GM10248 (cell line): ENCODE results near the gene RPRD1B.

ENCODE experiments used
- CTCF ChIA-PET: fragments of 300-600 bp; sonication (Branson Sonifier 250); formaldehyde crosslinking; extraction: SDS; loops from one replicate; lab custom pipeline; 2021; ENCODE audit warnings: antibody characterized with exemption; lab: Yijun Ruan, JAX
- POLR2A ChIA-PET: fragments of 350-650 bp; sonication (Branson Sonifier 250); formaldehyde crosslinking; extraction: SDS; loops from one replicate; lab custom pipeline; 2020; ENCODE audit warnings: antibody characterized with exemption; lab: Yijun Ruan, JAX
- DNase-seq: peaks from one replicate; pipeline ENCODE4 v3.0.0; 2012; ENCODE audit errors: extremely low spot score
- TF ChIP-seq, protein P1 (sequence below): IDR thresholded peaks from 2 replicates; pipeline ENCODE4 v1.5.1; 2012; ENCODE audit warnings: mild to moderate bottlenecking, low read depth; ENCODE audit errors: extremely low read depth, missing control alignments, control extremely low read depth

The RPRD1B gene

DNA sequence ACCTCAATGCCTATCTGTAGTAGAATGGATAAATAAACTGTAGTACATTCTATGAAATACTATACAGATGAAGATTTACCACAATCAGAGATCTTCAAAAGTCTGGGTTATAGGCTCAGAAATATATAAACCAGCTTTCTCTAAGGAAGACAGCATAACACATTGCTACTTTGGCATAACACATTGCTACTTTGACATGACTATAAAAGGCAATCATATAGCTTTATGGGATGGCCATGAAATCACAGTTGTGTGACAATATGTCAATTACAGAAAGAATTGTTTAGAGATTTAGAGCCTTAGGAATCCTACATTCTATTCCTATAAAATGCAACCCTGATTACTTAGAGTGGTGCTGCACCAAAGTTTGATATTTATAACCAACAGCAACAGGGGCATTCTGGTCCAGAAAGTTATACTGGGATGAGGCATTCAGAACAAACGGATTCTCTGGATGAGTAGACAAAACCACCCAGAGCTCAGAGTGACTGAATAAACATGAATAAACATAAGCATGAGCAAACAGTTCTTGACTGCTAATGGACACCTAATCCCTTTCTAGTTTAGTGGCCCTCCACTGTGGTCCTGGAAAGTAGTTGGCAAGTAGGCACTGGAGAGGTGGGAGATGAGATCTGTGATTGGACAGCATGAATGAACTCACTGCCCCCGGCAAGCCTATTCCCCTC, 12.3 kb upstream of the RPRD1B start:
- TF ChIP-seq, protein P1, sequence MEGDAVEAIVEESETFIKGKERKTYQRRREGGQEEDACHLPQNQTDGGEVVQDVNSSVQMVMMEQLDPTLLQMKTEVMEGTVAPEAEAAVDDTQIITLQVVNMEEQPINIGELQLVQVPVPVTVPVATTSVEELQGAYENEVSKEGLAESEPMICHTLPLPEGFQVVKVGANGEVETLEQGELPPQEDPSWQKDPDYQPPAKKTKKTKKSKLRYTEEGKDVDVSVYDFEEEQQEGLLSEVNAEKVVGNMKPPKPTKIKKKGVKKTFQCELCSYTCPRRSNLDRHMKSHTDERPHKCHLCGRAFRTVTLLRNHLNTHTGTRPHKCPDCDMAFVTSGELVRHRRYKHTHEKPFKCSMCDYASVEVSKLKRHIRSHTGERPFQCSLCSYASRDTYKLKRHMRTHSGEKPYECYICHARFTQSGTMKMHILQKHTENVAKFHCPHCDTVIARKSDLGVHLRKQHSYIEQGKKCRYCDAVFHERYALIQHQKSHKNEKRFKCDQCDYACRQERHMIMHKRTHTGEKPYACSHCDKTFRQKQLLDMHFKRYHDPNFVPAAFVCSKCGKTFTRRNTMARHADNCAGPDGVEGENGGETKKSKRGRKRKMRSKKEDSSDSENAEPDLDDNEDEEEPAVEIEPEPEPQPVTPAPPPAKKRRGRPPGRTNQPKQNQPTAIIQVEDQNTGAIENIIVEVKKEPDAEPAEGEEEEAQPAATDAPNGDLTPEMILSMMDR: no peak

DNA sequence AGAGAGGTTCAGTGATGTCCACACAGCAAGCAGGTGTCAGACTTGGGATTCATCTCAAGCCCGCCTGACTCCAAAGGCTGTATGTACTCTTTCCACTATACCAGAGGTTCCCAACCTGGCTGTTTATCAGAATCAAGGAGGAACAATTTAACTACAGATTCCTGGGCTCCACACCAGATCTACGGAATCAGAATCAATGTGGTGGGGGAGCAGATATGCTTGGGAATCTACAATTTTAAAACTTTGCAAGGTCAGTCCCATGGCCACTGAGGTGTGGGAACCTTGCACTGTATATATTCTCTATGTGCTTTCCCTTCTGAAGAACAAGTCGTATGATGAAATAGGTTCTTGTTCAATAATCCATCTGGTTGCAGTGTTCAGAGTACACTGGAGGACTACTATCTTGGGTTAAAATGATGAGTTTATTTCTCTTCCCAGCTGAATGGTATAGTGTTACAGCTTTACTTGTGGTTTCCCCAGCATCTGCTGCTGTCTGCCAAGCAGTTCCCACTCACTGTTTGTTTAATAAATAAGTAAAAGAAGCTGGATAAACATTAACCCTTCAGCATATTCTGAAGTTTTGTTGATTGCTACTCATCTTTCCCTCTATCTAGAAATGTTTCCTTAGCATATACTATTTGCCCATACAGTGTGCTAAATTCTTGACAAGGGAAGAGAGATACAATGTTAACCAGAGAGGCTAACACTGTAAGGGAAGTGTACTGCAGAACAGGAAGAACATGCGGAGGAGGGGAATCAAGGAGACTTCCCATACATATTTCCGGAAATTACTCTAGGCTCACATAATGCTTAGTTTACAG, 10.2 kb upstream of the RPRD1B start:
- ChIA-PET POLR2A (no interaction called here), CTCF (interaction anchor here (0.7 to 1.8 kb wide), 3 partner anchors 29 to 50 kb away, joined by 3 to 5 read pairs (median 4); no protein-coding TSS in a partner anchor)
- TF ChIP-seq, protein P1: no peak
- DNase-seq: no peak

More for the DNA sequence above, 12.3 kb upstream of the RPRD1B start:
- ChIA-PET CTCF (interaction anchor here (1.3 to 1.5 kb wide), 3 partner anchors 29 to 201 kb away, joined by 3 to 4 read pairs (median 3); no protein-coding TSS in a partner anchor), POLR2A (no interaction called here)
- no peak for DNase-seq

DNA sequence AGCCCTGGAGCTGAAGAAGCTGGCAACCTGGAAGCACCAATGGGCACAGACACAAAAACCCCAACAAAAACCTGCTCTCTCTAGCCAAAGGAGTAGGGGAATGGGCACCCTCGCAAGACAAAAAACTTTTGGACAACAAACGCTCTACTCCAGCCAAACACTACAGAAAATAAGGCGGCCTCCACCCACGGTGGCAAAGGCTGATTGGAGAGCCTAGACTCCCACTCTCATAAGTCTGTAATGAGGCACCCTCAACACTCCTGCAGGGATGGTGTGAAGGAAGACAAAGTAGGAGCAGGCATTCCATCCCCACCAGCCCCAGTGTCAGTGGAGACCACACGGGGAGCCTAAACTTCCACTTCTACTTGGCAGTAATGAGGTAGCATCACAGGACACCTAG, 9.1 kb upstream of the RPRD1B start:
- CTCF ChIA-PET: interaction anchor here (1.0 to 1.8 kb wide), 2 partner anchors 33 to 49 kb away, joined by 4 to 5 read pairs; no protein-coding TSS in a partner anchor
- DNase-seq: no peak
- TF ChIP-seq, protein P1: no peak
- POLR2A ChIA-PET: no interaction called here

DNA sequence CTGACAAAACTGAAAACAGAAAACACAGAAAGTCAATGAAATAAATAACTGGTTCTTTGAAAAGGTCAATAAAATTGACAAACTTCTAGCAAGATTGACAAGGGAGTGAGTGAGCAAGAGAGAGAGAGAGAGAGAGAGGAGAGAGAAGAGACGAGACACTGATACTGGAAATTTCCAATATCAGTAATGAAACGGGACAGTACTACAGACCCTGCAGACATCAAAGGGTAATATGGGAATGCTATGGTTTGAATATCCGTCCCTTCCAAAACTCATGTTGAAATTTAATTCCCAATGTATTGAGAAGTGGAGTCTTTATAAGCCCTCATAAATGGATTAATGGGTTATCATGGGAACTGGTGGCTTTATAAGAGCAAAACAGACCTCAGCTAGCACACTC, 4.1 kb upstream of the RPRD1B start:
- DNase-seq: no peak
- TF ChIP-seq, protein P1: no peak
- POLR2A ChIA-PET: no interaction called here
- CTCF ChIA-PET: no interaction called here

DNA sequence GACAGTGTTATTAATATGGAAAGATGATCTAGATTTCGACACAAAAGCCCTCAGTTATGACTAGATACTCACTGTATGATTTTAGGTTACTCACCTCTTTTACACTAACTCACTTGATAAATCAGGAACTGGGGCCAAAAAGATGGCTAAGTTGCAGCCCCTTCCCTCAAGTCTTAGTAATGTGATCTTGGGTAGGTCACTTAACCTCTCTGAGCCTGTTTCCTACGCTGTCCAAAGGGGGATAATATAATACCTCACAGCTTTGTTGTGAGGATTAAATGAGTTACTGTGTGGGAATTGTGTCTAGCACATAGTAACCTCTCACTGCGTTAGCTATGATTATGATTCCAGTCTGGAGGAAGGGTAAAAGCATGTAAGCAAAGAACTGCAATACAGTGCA, 1.6 kb upstream of the RPRD1B start:
- ChIA-PET CTCF (interaction anchor here (1.1 to 1.7 kb wide), 4 partner anchors 23 to 468 kb away, joined by 3 read pairs; no protein-coding TSS in a partner anchor), POLR2A (no interaction called here)
- no peak for DNase-seq
- TF ChIP-seq, protein P1: no peak
